ENCODE data around the gene SH3PXD2B.

SH3PXD2B gene

DNA sequence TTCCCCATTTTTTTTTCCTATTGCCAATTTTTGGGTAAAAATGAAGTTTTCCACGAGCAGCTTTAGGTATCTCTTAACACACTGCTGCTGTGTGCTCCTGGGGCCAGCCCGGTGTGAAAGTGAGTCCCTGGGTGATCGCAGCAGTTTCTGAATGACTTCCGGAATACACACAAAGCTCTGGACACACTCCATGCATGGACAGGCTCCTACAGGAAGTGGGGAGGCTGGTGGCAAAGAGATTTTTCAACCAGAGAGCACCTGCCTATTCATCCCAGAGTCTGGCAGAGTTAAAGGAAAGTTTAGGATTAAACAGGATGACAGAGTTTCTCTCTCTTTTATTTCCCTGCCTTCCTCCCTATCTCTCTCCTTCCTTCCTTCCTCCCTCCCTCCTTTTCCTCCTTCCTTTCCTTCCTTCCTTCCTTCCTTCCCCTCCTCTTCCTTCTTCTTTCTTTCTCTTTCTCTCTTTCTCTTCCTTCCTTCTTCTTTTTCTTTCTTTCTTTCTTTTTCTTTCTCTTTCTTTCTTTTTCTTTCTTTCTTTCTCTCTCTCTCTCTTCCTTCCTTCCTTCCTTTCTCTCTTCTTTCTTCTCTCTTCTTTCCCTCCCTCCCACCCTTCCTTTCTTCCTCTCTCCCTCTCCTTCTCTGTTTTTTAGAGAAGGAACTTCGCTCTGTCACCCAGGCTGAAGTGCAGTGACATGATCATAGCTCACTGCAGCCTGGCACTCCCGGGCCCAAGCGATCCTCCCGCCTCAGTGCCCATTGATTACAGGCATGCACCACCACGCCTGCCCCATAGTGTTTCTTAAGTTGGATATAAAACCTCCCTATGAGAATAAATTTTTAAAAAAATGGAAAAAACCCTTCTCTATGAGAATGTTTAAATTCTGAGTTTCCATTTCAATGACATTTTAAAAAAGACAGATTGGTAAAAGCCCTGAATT lies 132.0 kb downstream of the SH3PXD2B start:
- no peak overlapping the region for H3K56ac ChIP-seq (ENCODE audit: low read length)
- WGBS (ENCODE audit: extremely low coverage, insufficient coverage, low lambda C conversion rate): no CpG with 5 or more reads among the region's 9 CpGs
- no peak for DNase-seq
- no peak overlapping the region for H2BK120ac ChIP-seq (ENCODE audit: low read depth, low read length)
- no peaks in the 10 kb centered on the region for H3K79me1 ChIP-seq (ENCODE audit: low read length)
- H3K4me2 ChIP-seq (ENCODE audit: low read length): no peak overlapping the region
- no peak overlapping the region for H2BK15ac ChIP-seq (replicated peaks; ENCODE audit: low read depth)
- no peaks in the 10 kb centered on the region for H3K4me1 ChIP-seq (ENCODE audit: control insufficient read depth, low read depth, low read length)
- no peak overlapping the region for H4K5ac ChIP-seq (ENCODE audit: low read length)
- H3K9ac ChIP-seq (ENCODE audit: low read length): no peak overlapping the region
- H3K36me3 ChIP-seq (ENCODE audit: control insufficient read depth, insufficient read depth, low read length): no peaks in the 10 kb centered on the region
- H3K27me3 ChIP-seq (ENCODE audit: insufficient read depth, low read length, poor library complexity): no peaks in the 10 kb centered on the region
- no peak overlapping the region for H2BK5ac ChIP-seq (ENCODE audit: low read length)
- H3K27ac ChIP-seq (ENCODE audit: low read depth, low read length): no peak overlapping the region
- H2AK5ac ChIP-seq (ENCODE audit: low read length): no peak overlapping the region
- H3K4ac ChIP-seq (ENCODE audit: low read depth, low read length): no peak overlapping the region
- H3K79me2 ChIP-seq (ENCODE audit: control insufficient read depth, insufficient read depth, low read length): no peaks in the 10 kb centered on the region
- no peak overlapping the region for H3K18ac ChIP-seq (ENCODE audit: low read length)
- H4K8ac ChIP-seq (ENCODE audit: low read depth, low read length): no peak overlapping the region
- no peak overlapping the region for H3K23ac ChIP-seq (ENCODE audit: low read length)
- H3K4me3 ChIP-seq (ENCODE audit: low read length): no peak overlapping the region

DNA sequence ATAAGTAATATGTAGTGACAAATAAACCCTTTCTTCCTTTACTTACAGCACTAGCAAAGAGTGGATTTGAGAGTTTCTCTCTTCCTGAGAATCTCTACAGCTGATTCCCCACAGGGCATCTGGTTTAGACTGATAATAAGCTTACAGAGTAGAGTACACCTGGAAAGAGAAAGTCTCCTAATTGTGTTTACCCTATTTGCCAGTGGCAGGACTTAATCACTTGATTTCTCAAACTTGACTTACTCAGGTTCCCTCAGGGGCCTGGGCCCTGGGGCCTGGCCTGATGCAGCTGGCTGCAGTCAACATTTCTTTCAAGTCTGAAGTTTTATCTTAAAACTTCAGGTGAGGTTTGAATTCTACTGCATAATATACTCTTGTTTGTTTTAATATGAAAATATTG lies 132.7 kb downstream of the SH3PXD2B start:
- DNase-seq: no peak
- Histone ChIP-seq H3K4me3 (ENCODE audit: low read length) (no peak overlapping the region), H3K4me2 (ENCODE audit: low read length) (no peak overlapping the region), H3K23ac (ENCODE audit: low read length) (no peak overlapping the region), H2BK120ac (ENCODE audit: low read depth, low read length) (no peak overlapping the region), H2AK5ac (ENCODE audit: low read length) (no peak overlapping the region), H3K79me2 (ENCODE audit: control insufficient read depth, insufficient read depth, low read length) (no peaks in the 10 kb centered on the region), H2BK15ac (replicated peaks; ENCODE audit: low read depth) (no peak overlapping the region), H3K56ac (ENCODE audit: low read length) (no peak overlapping the region), H3K27me3 (ENCODE audit: insufficient read depth, low read length, poor library complexity) (no peaks in the 10 kb centered on the region), H3K27ac (ENCODE audit: low read depth, low read length) (no peak overlapping the region), H3K18ac (ENCODE audit: low read length) (no peak overlapping the region), H3K4me1 (ENCODE audit: control insufficient read depth, low read depth, low read length) (no peaks in the 10 kb centered on the region), H3K79me1 (ENCODE audit: low read length) (no peaks in the 10 kb centered on the region), H3K4ac (ENCODE audit: low read depth, low read length) (no peak overlapping the region), H3K9ac (ENCODE audit: low read length) (no peak overlapping the region), H2BK5ac (ENCODE audit: low read length) (no peak overlapping the region), H4K5ac (ENCODE audit: low read length) (no peak overlapping the region), H4K8ac (ENCODE audit: low read depth, low read length) (no peak overlapping the region), H3K36me3 (ENCODE audit: control insufficient read depth, insufficient read depth, low read length) (no peaks in the 10 kb centered on the region)

- no peak overlapping the region for H3K4me3 ChIP-seq (ENCODE audit: low read length)
- H3K79me2 ChIP-seq (ENCODE audit: control insufficient read depth, insufficient read depth, low read length): no peaks in the 10 kb centered on the region
- no peak overlapping the region for H3K23ac ChIP-seq (ENCODE audit: low read length)
- no peak overlapping the region for H3K18ac ChIP-seq (ENCODE audit: low read length)
- H3K79me1 ChIP-seq (ENCODE audit: low read length): no peaks in the 10 kb centered on the region
- H2AK5ac ChIP-seq (ENCODE audit: low read length): no peak overlapping the region
- H3K36me3 ChIP-seq (ENCODE audit: control insufficient read depth, insufficient read depth, low read length): no peaks in the 10 kb centered on the region
- no CpG with 5 or more reads among the region's 4 CpGs for whole genome bisulfite sequencing (ENCODE audit: extremely low coverage, insufficient coverage, low lambda C conversion rate)
- H4K5ac ChIP-seq (ENCODE audit: low read length): no peak overlapping the region
- H3K4ac ChIP-seq (ENCODE audit: low read depth, low read length): no peak overlapping the region
- no peak overlapping the region for H2BK120ac ChIP-seq (ENCODE audit: low read depth, low read length)
- no peak overlapping the region for H3K9ac ChIP-seq (ENCODE audit: low read length)
- no peak overlapping the region for H3K4me2 ChIP-seq (ENCODE audit: low read length)
- no peak overlapping the region for H2BK15ac ChIP-seq (replicated peaks; ENCODE audit: low read depth)
- no peaks in the 10 kb centered on the region for H3K27me3 ChIP-seq (ENCODE audit: insufficient read depth, low read length, poor library complexity)
- no peak for DNase-seq
- H3K4me1 ChIP-seq (ENCODE audit: control insufficient read depth, low read depth, low read length): no peaks in the 10 kb centered on the region
- no peak overlapping the region for H3K56ac ChIP-seq (ENCODE audit: low read length)
- no peak overlapping the region for H2BK5ac ChIP-seq (ENCODE audit: low read length)
- H3K27ac ChIP-seq (ENCODE audit: low read depth, low read length): no peak overlapping the region
- H4K8ac ChIP-seq (ENCODE audit: low read depth, low read length): no peak overlapping the region
Observed at GRCh38 chr5:172319708-172320441, 134.4 kb downstream of the SH3PXD2B start.

DNA sequence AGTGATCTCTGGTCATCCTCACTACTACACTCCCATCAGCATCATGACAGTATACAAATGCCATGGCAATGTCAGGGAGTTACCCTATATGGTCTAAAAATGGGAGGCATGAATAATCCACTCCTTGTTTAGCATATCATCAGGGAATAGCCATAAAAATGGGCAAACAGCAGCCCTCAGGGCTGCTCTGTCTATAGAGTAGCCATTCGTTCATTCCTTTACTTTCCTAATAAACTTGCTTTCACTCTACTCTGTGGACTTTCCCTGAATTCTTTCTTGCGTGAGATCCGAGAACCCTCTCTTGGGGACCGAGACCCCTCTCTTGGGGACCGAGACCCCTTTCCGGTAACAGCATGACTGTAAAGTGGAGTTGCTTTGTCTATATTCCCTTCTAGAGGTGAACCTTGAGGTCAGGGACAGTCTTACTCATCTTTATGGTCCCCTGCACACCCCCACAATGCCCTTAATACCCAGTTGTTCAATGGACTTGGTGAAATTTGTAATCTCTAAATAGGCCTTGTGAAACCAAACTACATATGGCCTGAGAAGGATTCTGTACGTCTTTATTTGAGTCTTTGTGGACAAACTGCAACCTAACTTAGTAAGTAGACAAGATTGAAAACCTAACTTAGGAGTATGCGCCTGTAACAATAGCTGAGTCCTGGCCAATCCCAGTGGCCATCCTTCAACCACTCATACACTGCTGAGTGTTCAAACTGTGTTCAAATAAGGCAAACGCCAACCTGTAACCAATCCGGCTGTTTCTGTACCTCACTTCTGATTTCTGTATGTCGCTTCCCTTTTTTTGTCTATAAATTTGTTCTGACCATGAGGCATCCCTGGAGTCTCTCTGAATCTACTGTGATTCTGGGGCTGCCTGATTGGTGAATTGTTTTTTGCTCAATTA lies 138.5 kb downstream of the SH3PXD2B start:
- no peaks in the 10 kb centered on the region for H3K36me3 ChIP-seq (ENCODE audit: control insufficient read depth, insufficient read depth, low read length)
- no peak overlapping the region for H3K56ac ChIP-seq (ENCODE audit: low read length)
- H4K5ac ChIP-seq (ENCODE audit: low read length): no peak overlapping the region
- H3K9ac ChIP-seq (ENCODE audit: low read length): no peak overlapping the region
- DNase-seq: no peak
- no peak overlapping the region for H3K4me2 ChIP-seq (ENCODE audit: low read length)
- no peak overlapping the region for H3K27ac ChIP-seq (ENCODE audit: low read depth, low read length)
- no peaks in the 10 kb centered on the region for H3K27me3 ChIP-seq (ENCODE audit: insufficient read depth, low read length, poor library complexity)
- no CpG with 5 or more reads among the region's 11 CpGs for WGBS (ENCODE audit: extremely low coverage, insufficient coverage, low lambda C conversion rate)
- no peak overlapping the region for H2BK5ac ChIP-seq (ENCODE audit: low read length)
- H3K79me1 ChIP-seq (ENCODE audit: low read length): no peaks in the 10 kb centered on the region
- H4K8ac ChIP-seq (ENCODE audit: low read depth, low read length): no peak overlapping the region
- no peaks in the 10 kb centered on the region for H3K79me2 ChIP-seq (ENCODE audit: control insufficient read depth, insufficient read depth, low read length)
- H2AK5ac ChIP-seq (ENCODE audit: low read length): no peak overlapping the region
- no peaks in the 10 kb centered on the region for H3K4me1 ChIP-seq (ENCODE audit: control insufficient read depth, low read depth, low read length)
- H3K23ac ChIP-seq (ENCODE audit: low read length): no peak overlapping the region
- no peak overlapping the region for H2BK120ac ChIP-seq (ENCODE audit: low read depth, low read length)
- no peak overlapping the region for H3K4me3 ChIP-seq (ENCODE audit: low read length)
- no peak overlapping the region for H3K18ac ChIP-seq (ENCODE audit: low read length)
- H2BK15ac ChIP-seq (replicated peaks; ENCODE audit: low read depth): no peak overlapping the region
- no peak overlapping the region for H3K4ac ChIP-seq (ENCODE audit: low read depth, low read length)

DNA sequence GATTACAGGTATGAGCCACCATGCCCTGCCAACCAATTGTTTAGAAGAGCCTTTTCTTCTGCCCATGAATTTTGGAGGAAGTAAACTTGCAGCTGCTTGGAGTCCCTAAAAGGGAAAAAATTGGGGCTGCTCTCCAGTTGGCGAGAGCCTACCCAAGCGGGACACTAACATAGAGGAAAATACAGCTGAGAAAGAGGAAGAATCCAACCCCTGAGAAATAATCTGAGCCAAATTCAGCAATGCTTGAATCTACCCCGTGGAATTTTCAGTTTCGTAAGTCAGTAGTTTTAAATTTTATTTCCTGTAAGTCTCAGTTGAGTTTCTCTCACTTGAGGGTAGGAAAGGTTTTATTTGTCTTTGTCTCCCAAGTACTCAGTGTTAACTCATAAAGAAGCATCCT lies 140.4 kb downstream of the SH3PXD2B start:
- Histone ChIP-seq H3K9ac (ENCODE audit: low read length) (no peak overlapping the region), H3K23ac (ENCODE audit: low read length) (no peak overlapping the region), H4K8ac (ENCODE audit: low read depth, low read length) (no peak overlapping the region), H3K18ac (ENCODE audit: low read length) (no peak overlapping the region), H3K27ac (ENCODE audit: low read depth, low read length) (no peak overlapping the region), H2BK5ac (ENCODE audit: low read length) (no peak overlapping the region), H2BK15ac (replicated peaks; ENCODE audit: low read depth) (no peak overlapping the region), H2AK5ac (ENCODE audit: low read length) (no peak overlapping the region), H3K56ac (ENCODE audit: low read length) (no peak overlapping the region), H3K4me1 (ENCODE audit: control insufficient read depth, low read depth, low read length) (no peaks in the 10 kb centered on the region), H3K4me3 (ENCODE audit: low read length) (no peak overlapping the region), H3K36me3 (ENCODE audit: control insufficient read depth, insufficient read depth, low read length) (no peaks in the 10 kb centered on the region), H3K4me2 (ENCODE audit: low read length) (no peak overlapping the region), H3K27me3 (ENCODE audit: insufficient read depth, low read length, poor library complexity) (no peaks in the 10 kb centered on the region), H3K79me1 (ENCODE audit: low read length) (no peaks in the 10 kb centered on the region), H4K5ac (ENCODE audit: low read length) (no peak overlapping the region), H2BK120ac (ENCODE audit: low read depth, low read length) (no peak overlapping the region), H3K79me2 (ENCODE audit: control insufficient read depth, insufficient read depth, low read length) (no peaks in the 10 kb centered on the region), H3K4ac (ENCODE audit: low read depth, low read length) (no peak overlapping the region)
- DNase-seq: no peak
- no CpG with 5 or more reads among the region's 4 CpGs for WGBS (ENCODE audit: extremely low coverage, insufficient coverage, low lambda C conversion rate)
